ENCODE measurements around the gene CSF2. TPM values are rescaled to one million over a fixed set of nuclear protein-coding genes. Genes with fewer than 3 reads are reported as not detected.

The CSF2 gene
- polyA plus RNA-seq, 1 experiment = not detected

DNA sequence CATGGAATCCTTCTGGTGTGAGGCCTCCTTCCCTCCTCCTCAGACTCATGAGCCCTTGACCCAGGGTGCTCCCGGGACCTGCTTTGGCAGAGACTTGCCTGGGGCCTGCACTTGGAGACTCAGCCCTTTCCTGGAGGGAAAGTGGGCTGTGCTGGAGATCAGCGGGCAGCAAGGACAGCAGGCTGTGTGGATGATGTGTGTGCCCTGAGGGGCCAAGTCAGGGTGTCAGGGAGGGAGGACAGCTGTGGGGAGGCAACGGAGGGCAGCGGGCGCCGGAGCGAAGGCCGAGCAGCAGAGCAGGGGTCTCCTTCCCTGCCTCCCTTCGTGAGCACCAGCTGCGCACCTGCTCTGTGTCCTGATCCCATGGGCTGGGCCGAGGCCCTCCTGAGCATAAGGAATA lies 6.1 kb upstream of the CSF2 start:
- POLR2A ChIA-PET = no interaction called here
- H3K27ac ChIP-seq (ENCODE audit: low read depth, low read length) = no peak overlapping the region
- TF ChIP-seq, protein P1, sequence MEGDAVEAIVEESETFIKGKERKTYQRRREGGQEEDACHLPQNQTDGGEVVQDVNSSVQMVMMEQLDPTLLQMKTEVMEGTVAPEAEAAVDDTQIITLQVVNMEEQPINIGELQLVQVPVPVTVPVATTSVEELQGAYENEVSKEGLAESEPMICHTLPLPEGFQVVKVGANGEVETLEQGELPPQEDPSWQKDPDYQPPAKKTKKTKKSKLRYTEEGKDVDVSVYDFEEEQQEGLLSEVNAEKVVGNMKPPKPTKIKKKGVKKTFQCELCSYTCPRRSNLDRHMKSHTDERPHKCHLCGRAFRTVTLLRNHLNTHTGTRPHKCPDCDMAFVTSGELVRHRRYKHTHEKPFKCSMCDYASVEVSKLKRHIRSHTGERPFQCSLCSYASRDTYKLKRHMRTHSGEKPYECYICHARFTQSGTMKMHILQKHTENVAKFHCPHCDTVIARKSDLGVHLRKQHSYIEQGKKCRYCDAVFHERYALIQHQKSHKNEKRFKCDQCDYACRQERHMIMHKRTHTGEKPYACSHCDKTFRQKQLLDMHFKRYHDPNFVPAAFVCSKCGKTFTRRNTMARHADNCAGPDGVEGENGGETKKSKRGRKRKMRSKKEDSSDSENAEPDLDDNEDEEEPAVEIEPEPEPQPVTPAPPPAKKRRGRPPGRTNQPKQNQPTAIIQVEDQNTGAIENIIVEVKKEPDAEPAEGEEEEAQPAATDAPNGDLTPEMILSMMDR (IDR thresholded peaks at IDR 0.05; ENCODE audit: low read depth, low read length) = no peak
- H3K9me3 ChIP-seq (ENCODE audit: control insufficient read depth, insufficient read depth, low read length) = 0 out of 2 replicates have a peak, but pooled peaks cover 2% of the 10 kb centered on the region
- no peak for DNase-seq (ENCODE audit: low read depth, low spot score)
- no peak overlapping the region for H3K4me3 ChIP-seq (ENCODE audit: low read depth, low read length)
- H3K27me3 ChIP-seq (ENCODE audit: control insufficient read depth, insufficient read depth, low read length) = no peaks in the 10 kb centered on the region
- CTCF ChIA-PET = interaction anchor here (4.1 kb wide), 1 partner anchor 112 kb away, joined by 50 read pairs; no protein-coding TSS in a partner anchor

DNA sequence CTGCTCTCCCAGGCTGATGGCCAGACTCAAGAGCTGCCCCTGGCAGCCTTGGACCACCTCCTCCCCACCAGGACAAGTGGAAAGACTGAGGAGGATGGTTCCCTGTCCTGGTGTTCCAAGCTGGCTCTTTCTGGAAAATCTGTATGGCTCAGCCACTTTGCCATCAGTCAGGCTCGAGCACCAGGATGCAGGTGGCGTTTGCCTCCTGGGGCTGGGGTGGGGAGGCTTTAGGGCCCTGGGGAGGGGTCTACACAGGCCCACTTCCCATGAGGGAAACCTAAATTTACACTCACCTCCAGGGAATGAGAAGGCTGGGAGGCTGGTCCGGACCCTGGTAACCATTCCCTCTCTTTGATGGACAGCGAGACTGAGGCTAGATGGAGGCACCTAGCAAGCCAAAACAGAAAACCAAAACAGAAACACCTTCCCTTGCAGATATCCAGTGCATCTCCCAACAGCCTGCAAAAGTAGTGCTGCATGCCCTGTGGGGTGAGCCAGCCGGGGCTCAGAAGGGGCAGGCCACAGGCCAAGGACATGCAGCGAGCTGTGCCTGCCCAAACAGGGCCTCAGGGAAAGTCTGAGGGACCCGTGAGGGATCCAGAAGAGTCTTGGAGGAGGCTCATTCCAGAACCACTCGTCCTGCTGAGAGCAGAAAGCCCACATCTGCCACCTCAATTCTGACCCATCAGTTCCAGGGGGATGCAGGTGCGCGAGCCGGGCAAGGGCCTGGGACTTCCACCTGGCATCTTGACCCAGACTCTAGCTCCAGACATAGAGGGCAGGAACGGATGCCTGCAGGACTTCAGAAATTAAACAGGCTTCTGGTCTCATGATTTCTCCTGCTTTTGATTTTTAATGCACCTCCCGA lies 5.4 kb upstream of the CSF2 start:
- ChIA-PET CTCF (no interaction called here), POLR2A (no interaction called here)
- no peak overlapping the region for H3K4me3 ChIP-seq (ENCODE audit: low read depth, low read length)
- no peaks in the 10 kb centered on the region for H3K27me3 ChIP-seq (ENCODE audit: control insufficient read depth, insufficient read depth, low read length)
- H3K27ac ChIP-seq (ENCODE audit: low read depth, low read length) = no peak overlapping the region
- TF ChIP-seq, protein P1 (IDR thresholded peaks at IDR 0.05; ENCODE audit: low read depth, low read length) = no peak
- no peak for DNase-seq (ENCODE audit: low read depth, low spot score)
- H3K9me3 ChIP-seq (ENCODE audit: control insufficient read depth, insufficient read depth, low read length) = 0 out of 2 replicates have a peak, but pooled peaks cover 2% of the 10 kb centered on the region

DNA sequence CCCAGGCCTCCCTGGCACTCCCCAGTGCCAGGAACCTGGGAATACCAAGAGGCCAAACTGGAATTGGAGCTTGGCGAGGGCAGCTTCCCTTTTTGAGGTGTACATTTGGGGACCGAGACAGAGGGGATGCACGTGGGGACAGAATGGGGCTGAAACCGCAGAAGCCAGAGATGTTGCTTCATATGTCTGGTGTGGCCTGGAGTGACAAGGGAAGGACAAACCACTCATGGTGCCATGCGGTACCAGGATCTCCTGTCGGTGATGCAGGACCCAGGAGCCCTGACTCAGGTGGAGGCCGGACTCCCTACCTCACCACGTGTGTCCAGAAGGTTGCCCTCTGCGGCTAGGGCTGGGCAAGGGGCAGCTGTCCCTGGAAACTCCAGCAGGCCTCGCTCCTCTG lies 4.0 kb upstream of the CSF2 start:
- Histone ChIP-seq H3K4me3 (ENCODE audit: low read depth, low read length) (no peak overlapping the region), H3K9me3 (ENCODE audit: control insufficient read depth, insufficient read depth, low read length) (peaks cover 2% of the 10 kb centered on the region; the same call in 1 of the 2 replicates), H3K27me3 (ENCODE audit: control insufficient read depth, insufficient read depth, low read length) (no peaks in the 10 kb centered on the region), H3K27ac (ENCODE audit: low read depth, low read length) (no peak overlapping the region)
- TF ChIP-seq, protein P1 (IDR thresholded peaks at IDR 0.05; ENCODE audit: low read depth, low read length) = no peak
- DNase-seq (ENCODE audit: low read depth, low spot score) = no peak
- POLR2A ChIA-PET = no interaction called here
- CTCF ChIA-PET = no interaction called here

DNA sequence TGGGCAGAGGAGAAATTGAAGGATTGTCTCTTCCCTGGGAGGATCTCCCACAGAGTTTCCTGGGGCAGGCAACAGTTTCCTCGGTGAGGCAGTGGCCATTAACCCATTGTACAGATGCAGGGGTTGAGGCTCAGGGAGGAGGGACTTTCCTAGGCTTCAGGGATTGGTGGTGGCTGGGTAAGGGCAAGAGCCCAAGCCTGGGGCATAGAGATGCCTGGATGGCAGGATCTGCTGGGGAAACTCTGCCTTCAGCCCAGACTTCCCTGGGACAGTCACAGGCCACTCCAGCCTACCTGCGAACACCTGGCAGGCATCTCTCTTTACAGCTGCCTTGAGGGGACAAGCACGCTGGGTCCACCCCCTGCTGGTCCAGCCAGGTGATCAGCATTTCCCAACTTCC lies 3.6 kb upstream of the CSF2 start:
- TF ChIP-seq, protein P1 (IDR thresholded peaks at IDR 0.05; ENCODE audit: low read depth, low read length) = no peak
- DNase-seq (ENCODE audit: low read depth, low spot score) = no peak
- H3K27me3 ChIP-seq (ENCODE audit: control insufficient read depth, insufficient read depth, low read length) = no peaks in the 10 kb centered on the region
- CTCF ChIA-PET = no interaction called here
- no peak overlapping the region for H3K4me3 ChIP-seq (ENCODE audit: low read depth, low read length)
- H3K27ac ChIP-seq (ENCODE audit: low read depth, low read length) = no peak overlapping the region
- POLR2A ChIA-PET = no interaction called here
- H3K9me3 ChIP-seq (ENCODE audit: control insufficient read depth, insufficient read depth, low read length) = peaks cover 2% of the 10 kb centered on the region; the same call in 1 of the 2 replicates
